ENCODE measurements around the gene OR2A2. TPM values are rescaled to one million over a fixed set of nuclear protein-coding genes. Genes with fewer than 3 reads are reported as not detected.

OR2A2 gene
- total and polyA plus RNA-seq, 9 of the 15 experiments (the other 6 are each of a cell fraction or from before 2014, with no cell fraction given): not detected

DNA sequence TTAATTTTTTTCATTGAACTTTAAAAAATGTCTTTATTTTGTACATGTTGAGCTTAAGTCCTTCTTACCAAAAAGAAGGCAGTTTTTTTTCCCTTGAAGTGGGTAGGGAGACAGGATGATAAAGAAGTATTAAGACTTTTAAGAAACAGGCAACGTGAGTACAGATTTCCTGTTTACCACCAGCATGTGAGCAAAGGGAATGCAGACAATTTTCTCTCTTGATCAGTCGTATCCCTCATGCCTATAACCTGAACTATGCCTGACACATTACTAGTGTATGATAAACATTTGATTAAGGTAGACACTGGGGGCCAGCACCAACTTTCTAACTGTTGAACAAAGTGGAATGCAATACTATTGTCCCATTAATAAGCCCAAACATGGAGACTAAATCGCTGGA, 8.8 kb upstream of the OR2A2 start (continued):
- TF ChIP-seq CEBPZ (IDR thresholded peaks at IDR 0.05; ENCODE audit: borderline replicate concordance, low read depth, low read length): no peak
- TF ChIP-seq TAF7 (tag; IDR thresholded peaks at IDR 0.05): no peak
- TF ChIP-seq FOXA1 (IDR thresholded peaks at IDR 0.05; ENCODE audit: borderline replicate concordance): no peak

DNA sequence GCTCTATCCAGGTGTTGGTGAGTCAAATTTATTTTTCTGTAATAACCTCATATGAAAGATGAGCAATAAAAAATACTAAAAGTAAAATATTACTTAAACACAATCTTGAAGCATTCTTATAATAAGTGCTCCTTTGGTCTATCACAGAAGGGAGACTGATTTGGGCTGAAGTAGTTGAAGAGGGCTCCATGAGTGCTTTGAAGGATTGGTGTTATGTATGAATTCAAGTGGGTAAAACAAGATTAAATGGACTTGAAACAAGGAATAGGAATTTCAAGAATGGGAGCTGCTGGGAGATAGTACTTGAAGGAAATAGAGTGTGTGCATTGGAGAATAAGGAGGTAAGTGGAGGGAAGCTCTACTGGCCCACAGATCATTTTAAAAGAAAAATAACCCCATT, 7.3 kb upstream of the OR2A2 start:
- FAIRE-seq: no peak
- TF ChIP-seq ZNF77 (CRISPR knock-in tag; IDR thresholded peaks at IDR 0.05): no peak
- no peak for TF ChIP-seq NFATC3 (IDR thresholded peaks at IDR 0.05)
- no peak for TF ChIP-seq NR2C1 (IDR thresholded peaks at IDR 0.05)
- no peak for TF ChIP-seq NR2C1 (tag; IDR thresholded peaks at IDR 0.05)
- no peak for TF ChIP-seq FOXP1 (CRISPR knock-in tag; IDR thresholded peaks at IDR 0.05)
- no peak for TF ChIP-seq SMAD2 (IDR thresholded peaks at IDR 0.05; ENCODE audit: low read depth, low read length)
- TF ChIP-seq, protein P1, sequence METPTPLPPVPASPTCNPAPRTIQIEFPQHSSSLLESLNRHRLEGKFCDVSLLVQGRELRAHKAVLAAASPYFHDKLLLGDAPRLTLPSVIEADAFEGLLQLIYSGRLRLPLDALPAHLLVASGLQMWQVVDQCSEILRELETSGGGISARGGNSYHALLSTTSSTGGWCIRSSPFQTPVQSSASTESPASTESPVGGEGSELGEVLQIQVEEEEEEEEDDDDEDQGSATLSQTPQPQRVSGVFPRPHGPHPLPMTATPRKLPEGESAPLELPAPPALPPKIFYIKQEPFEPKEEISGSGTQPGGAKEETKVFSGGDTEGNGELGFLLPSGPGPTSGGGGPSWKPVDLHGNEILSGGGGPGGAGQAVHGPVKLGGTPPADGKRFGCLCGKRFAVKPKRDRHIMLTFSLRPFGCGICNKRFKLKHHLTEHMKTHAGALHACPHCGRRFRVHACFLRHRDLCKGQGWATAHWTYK (CRISPR knock-in tag; IDR thresholded peaks at IDR 0.05): no peak
- TF ChIP-seq KLF10 (CRISPR knock-in tag; IDR thresholded peaks at IDR 0.05): no peak
- TF ChIP-seq COPS2 (conservative IDR thresholded peaks at IDR 0.05): no peak
- TF ChIP-seq, protein P2, sequence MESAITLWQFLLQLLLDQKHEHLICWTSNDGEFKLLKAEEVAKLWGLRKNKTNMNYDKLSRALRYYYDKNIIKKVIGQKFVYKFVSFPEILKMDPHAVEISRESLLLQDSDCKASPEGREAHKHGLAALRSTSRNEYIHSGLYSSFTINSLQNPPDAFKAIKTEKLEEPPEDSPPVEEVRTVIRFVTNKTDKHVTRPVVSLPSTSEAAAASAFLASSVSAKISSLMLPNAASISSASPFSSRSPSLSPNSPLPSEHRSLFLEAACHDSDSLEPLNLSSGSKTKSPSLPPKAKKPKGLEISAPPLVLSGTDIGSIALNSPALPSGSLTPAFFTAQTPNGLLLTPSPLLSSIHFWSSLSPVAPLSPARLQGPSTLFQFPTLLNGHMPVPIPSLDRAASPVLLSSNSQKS (CRISPR knock-in tag; IDR thresholded peaks at IDR 0.05): no peak
- TF ChIP-seq RFX7 (CRISPR knock-in tag; IDR thresholded peaks at IDR 0.05): no peak
- TF ChIP-seq ZBTB33 (CRISPR knock-in tag; IDR thresholded peaks at IDR 0.05): no peak
- TF ChIP-seq ZNF507 (tag; conservative IDR thresholded peaks at IDR 0.05): no peak

More for the DNA sequence above, 7.3 kb upstream of the OR2A2 start:
- intact Hi-C loops (cut with micrococcal nuclease): no loop called here
- ChIA-PET POLR2A (no interaction called here), CTCF (ENCODE audit: low intra/inter-chr PET ratio) (no interaction called here)
- no peaks in the 10 kb centered on the region for H3K36me3 ChIP-seq (ENCODE audit: control insufficient read depth, insufficient read depth, low read length)
- no TSS peak for BruUV-seq (replicated peaks)
- no peaks in the 10 kb centered on the region for H4K20me1 ChIP-seq (replicated peaks; ENCODE audit: control insufficient read depth, insufficient read depth, low read length)
- no peak overlapping the region for H3K4me3 ChIP-seq
- no peak overlapping the region for H3K4me2 ChIP-seq (ENCODE audit: insufficient read depth, low read length)
- H3K79me2 ChIP-seq (ENCODE audit: control insufficient read depth, insufficient read depth, low read length): no peaks in the 10 kb centered on the region
- no peak overlapping the region for H3K9ac ChIP-seq (ENCODE audit: insufficient read depth in 1 of 2, low read depth in 2 of 2, low read length in 2 of 2)
- no peaks in the 10 kb centered on the region for H3K9me1 ChIP-seq (ENCODE audit: control insufficient read depth, insufficient read depth, low read length)
- H2AFZ ChIP-seq (ENCODE audit: low read depth, low read length): no peak overlapping the region
- in situ Hi-C loops (cut with MboI): no loop called here
- no peaks in the 10 kb centered on the region for H3K4me1 ChIP-seq (replicated peaks in 1 of 2; ENCODE audit: control insufficient read depth in 2 of 2, insufficient read depth in 2 of 2, low read length in 2 of 2)
- H3K27ac ChIP-seq (ENCODE audit: extremely low read depth, low read depth, low read length): no peak overlapping the region
- no peaks in the 10 kb centered on the region for H3K27me3 ChIP-seq (ENCODE audit: control insufficient read depth in 2 of 2, insufficient read depth in 2 of 2, low read length in 2 of 2)
- DNase-seq (ENCODE audit: extremely low read depth in 1 of 4, low spot score in 3 of 4) (no peak), ATAC-seq (no peak)
- no peaks in the 10 kb centered on the region for H3K9me3 ChIP-seq (replicated peaks; ENCODE audit: control insufficient read depth, insufficient read depth, low read depth, low read length)

Data from K562 (cell line).